ENCODE measurements around the gene SPRYD7. TPM values are rescaled to one million over a fixed set of nuclear protein-coding genes. Genes with fewer than 3 reads are reported as not detected.
A peak's percentile ranks its signal among the peaks of the same experiment; 100 is the strongest.
"Not testable (repeated sequence)": the region's sequence is repeated elsewhere in the genome, so short reads cannot be mapped to it uniquely, and the experiment has no call there.

Gene SPRYD7, protein sequence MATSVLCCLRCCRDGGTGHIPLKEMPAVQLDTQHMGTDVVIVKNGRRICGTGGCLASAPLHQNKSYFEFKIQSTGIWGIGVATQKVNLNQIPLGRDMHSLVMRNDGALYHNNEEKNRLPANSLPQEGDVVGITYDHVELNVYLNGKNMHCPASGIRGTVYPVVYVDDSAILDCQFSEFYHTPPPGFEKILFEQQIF
- polyA plus RNA-seq (ENCODE audit: insufficient read length in 10 of 10): 10 to 100 TPM in 9 of 10 donors, 1 to 10 TPM in 1; 9.9 to 15.8 (median 12.3) TPM
- long read RNA-seq, donor 1, transcript SPRYD7-201 (5 exons, 3,053 nt): major isoform, 9 of 10 reads
- long read RNA-seq, donor 1, partial matches to known transcripts: 0 of 10 reads
- long read RNA-seq, donor 1, other reads (novel, unspliced or antisense): 0 of 10 reads
- long read RNA-seq, donor 2, partial matches to known transcripts: 0 of 4 reads
- long read RNA-seq, donor 2, other reads (novel, unspliced or antisense): 0 of 4 reads
- long read RNA-seq, donor 3: 0 reads
- long read RNA-seq, donor 4, partial matches to known transcripts: 0 of 6 reads
- long read RNA-seq, donor 4, other reads (novel, unspliced or antisense): 0 of 6 reads
- long read RNA-seq, donor 5, transcript SPRYD7-201 (5 exons, 3,053 nt): major isoform, 5 of 6 reads
- long read RNA-seq, donor 5, partial matches to known transcripts: 0 of 6 reads
- long read RNA-seq, donor 5, other reads (novel, unspliced or antisense): 0 of 6 reads
- long read RNA-seq, donor 6, transcript SPRYD7-201 (5 exons, 3,053 nt): major isoform, 13 of 13 reads
- long read RNA-seq, donor 6, partial matches to known transcripts: 0 of 13 reads
- long read RNA-seq, donor 6, other reads (novel, unspliced or antisense): 0 of 13 reads
- long read RNA-seq, donor 7, transcript SPRYD7-201 (5 exons, 3,053 nt): major isoform, 5 of 5 reads
- long read RNA-seq, donor 7, partial matches to known transcripts: 0 of 5 reads
- long read RNA-seq, donor 7, other reads (novel, unspliced or antisense): 0 of 5 reads
- long read RNA-seq, donor 8, partial matches to known transcripts: 0 of 4 reads
- long read RNA-seq, donor 8, other reads (novel, unspliced or antisense): 0 of 4 reads
- long read RNA-seq, donor 9, partial matches to known transcripts: 0 of 2 reads
- long read RNA-seq, donor 9, other reads (novel, unspliced or antisense): 0 of 2 reads

DNA sequence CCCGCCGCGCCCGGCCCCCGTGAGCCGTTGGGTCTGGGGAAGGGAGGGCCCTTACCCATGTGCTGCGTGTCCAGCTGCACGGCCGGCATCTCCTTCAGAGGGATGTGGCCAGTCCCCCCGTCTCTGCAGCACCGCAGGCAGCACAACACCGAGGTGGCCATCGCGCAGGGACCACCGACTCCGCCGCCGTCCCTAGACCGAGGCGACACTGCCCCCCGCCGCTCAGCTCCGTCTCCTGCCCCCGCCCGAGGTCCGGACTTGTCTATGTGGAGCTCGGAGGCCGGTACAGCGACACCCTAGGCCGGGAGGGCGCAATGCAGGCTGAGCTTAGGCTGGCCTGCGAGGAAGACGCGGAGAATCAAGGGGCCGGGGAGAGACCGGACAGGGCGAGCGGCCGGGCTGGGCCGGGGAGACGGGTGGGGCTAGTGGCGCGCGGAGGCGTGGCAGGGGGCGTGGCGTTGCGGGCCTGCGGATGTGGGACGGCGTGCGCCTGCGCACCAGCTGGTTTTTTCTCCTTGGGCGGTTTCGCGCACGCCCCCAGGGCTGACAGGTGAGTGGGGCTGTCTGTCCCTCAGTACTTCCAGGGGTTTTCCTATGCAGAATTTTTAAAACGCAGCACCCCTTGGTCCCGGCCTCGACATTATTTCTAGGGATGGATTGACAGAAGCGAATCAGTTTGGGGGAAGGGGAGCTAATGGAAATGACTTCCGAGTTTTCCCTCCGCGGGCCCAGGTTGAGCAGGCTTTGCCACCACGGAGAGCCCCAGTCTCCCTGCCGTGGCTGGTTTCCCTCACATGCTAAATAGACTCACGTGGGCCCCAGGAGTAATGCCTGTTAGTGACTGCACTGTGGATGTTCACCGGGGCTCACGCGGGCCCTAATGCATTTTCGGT, at the start of gene SPRYD7:
Gene SPRYD7 (minus strand): TSS at position 266 of the 893 bp plus-strand sequence. CDS start 105 bp downstream, at position 161.
- DNase-seq: peak; percentile 97 to 100 (median 99)

DNA sequence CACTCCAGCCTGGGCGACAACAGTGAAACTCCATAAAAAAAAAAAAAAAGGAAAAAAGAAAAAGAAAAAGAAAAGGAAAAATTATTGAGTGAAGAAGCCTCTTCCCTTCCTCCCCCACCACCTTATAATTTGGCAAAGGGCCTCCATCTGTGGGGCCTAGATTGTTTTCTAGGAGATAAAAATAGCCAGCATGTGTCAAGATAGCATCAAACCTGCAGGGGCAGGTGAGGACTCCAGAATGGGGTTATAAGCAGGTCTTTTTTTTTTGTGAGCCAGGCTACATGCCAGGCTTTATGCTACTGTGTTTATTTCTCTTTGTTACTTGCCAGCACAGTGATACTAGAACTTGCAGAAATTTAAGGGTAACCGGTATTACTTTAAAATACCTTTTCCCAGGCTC, 49.0 kb upstream of the SPRYD7 start:
- no peak for DNase-seq

DNA sequence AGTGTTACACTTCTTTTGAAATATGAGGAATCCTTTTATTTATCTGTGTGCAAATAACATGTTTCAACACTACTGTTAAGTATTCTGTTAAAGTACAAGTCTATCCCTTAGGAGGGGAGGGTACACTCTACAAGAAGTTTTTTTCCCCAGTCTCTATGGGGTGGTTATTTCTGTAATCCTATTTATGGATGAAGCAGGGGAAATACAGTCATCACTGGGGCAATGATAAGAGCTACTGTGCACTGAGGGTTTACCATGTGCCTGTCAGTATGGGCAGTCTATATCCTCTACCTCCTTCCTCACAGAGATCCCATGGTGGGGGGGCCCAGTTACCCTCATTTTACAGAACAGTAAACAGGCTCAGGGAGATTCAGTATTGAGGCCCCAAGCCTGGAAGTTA, 44.1 kb upstream of the SPRYD7 start:
- no peak for DNase-seq

DNA sequence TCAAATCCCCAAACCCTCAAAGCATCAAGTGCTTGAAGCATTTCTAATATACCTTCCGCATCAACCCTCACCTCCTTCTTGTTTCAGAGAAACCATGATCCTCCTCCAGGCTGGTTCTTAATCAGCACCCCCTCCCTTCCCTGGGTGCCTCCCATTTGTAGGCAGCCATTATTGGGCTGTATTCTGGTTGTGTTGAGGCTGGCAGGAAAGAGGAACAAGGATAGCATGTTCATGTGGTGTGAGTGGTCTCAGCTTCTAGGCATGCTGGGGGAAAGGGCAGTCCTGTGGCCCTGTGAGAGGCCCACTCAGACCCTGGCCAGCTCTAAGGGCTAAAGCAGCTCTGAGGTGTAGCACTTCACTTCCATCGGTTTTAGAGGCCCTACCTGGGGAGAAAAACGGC, 41.9 kb upstream of the SPRYD7 start:
- DNase-seq: no peak

DNA sequence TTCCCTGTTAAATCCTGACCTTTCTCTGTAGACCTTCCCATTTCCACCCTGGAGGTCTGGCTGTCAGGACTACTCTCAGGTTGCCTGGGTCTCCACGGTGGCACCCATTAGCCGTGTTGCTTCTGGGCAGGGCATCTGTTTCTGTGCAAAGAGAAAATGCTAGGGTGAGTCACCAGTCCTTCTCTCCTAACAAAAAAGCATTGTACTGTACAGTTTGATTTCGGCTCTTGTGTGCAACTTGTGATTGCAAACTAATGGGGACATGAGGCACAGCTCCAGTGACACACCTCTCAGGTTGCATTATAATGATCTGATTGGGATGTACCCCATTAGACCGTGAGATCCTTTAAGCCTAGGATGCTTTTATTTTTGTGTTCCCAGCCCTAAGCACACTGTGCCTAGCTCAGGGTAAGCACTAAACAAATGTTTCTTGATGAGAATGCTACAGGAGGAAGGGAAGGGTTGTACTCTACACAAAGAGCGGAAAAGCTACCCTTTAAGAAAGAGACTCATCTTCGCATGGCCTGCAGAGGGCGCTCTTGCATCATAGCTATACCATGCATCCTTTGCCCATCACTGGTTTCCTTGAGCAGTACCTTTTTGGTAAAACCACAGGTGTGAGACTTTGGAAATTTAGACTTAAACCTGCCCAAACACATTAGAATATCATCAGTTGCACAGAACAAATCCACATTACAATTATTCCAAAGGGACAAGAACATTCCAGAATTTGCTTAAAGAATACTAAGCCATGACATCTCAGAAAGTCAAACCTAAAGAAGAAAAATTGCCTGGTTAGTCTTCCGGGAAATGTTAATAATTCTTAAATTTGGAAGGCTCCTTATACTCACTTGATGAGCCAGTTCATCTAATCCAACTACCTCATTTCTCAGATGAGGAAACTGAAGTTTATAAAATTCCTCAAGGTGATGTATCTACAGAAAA, 40.4 kb upstream of the SPRYD7 start:
- DNase-seq: peak; percentile 43 to 73 (median 67)

DNA sequence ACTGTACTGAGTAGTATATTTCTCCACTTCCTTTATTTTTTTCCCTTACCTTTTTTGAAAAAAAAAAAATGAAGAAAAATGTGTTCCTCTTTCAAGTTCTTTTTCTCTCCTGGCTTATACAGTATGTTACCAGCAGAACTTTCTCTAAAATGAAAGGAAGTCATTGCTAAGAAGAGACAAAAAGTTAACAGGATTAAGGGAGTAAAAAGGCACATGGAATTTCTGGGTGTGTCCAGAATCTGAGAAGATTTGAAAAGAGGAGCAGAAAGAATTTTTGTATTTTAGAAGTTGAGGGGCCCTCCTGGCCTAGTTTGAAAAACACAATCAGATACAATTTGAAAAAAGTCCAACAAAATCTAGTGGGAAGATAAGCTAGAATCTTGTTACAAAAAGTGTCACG, 39.7 kb upstream of the SPRYD7 start:
- no peak for DNase-seq

DNA sequence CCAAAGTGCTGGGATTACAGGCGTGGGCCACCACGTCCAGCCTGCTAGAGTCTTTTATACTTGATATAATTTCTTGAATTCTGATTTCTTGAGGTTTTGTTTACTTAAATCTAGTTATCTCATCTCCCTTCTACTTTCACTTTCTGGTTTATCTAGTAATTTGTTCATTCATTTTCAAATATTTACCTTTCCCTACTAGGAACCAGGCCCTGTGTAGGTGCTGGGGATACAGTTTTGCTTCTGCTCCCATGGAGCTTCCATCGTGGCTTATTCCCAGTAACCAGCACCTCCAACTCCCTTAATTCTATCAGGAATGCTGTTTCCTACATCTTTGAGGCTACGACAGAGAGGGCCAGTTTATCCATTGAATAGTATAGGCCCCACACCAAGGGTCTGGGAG, 36.6 kb upstream of the SPRYD7 start:
- DNase-seq: no peak

DNA sequence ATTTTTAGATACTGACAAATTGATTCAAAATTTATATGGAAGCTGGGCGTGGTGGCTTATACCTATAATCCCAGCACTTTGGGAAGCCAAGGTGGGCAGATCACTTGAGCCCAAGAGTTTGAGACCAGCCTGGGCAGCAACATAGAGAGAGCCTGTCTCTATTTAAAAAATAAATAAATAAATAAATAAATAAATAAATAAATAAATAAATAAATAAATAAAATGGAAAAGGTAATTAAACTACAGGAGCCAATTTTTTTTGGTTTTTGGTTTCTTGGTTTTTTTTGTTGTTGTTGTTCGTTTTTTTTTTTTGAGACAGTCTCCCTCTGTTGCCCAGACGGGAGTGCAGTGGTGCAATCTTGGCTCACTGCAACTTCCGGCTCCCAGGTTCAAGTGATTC, 31.3 kb upstream of the SPRYD7 start:
- DNase-seq: no peak

DNA sequence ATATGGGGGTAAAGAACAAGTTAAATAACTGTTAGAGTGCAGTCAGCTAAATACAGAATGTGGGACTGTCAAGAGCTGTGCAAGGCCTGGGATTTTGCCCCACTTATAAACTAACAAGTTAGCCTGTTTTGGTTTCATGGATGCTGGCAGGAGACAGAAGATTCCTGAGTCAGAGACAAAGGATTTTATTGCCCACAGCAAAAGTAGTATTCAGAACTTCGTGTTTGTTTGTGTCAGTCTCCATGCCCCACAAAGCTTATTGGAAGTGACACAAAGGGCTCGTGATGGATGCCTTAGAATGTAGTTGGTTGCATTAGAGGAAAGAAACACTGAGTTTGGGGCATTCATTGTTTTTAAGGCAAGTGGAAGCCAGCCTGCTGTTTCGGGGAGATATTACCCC, 22.2 kb upstream of the SPRYD7 start:
- DNase-seq: no peak

DNA sequence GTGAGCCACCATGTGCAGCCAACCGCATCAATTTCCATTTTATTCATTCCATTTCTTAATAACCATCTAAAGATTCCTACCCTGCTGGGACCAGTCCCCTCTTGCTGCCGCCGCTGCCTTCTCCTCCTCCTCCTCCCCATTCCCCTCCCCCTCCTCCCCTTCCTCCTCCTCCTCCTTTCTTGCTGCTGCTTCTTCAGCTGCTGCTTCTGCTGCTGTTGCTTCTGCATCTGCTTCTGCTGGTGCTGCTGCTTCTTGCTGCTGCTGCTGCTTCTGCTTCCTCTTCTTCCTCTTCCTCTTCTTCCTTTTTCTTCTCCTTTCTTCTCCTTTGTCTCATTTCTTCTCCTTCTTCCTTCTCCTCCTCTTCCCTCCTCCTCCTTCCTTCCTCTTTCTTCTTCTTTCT, 20.0 kb upstream of the SPRYD7 start:
- DNase-seq: no peak

DNA sequence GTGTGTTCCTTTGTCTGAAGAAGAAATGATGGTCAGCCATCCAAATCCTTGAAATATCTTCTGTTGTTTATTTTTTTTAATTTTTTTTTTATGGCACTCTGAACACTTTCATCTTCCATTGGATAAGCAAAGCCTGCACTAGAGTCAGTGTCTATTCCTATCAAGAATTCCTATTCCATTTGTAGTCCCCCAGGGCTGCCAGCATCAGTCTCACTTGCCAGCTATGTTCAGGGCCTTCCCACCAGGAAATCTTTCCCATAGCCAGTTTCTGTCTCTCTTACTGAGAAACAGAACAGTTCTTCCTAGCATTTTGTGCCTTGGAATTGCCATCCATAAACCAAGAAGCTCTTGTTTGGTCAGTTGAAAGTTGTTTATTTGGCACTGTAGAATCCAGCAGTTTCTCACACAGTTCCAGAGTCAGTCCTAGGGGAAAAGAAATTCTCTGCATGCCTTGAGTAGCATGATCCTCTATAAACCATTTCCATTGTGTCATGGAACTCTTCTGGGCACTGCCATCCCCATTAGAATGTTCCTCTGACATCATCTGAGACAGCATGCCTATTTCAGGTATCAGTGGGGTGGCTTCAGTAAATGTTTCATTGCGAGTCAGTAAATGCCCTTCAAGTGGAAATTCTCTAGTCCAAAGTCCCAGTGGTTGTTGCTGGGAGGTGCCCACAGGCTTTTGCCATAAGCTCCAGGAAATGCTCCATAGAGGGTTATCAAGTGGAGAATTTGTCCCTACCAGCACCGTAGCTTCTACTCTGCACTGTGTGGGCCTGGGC, 18.7 kb upstream of the SPRYD7 start:
- no peak for DNase-seq

DNA sequence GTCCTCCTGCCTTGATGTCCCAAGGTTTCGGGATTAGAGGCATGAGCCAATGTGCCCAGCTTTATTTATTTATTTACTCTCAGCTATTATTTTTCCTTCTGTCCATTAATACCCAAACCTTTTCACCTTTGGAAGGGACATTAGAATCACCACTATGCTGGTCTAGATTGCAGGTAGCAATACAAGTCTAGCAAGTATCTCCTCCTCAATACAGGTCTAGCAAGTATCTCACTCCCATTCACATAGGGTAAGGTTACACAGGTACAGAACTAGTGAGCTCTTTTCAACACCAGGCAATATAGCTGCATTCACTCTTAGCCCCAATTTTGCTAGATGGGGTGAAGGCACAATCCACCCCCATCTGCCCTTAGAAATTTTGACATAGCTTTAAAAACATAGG, 17.4 kb upstream of the SPRYD7 start:
- no peak for DNase-seq

DNA sequence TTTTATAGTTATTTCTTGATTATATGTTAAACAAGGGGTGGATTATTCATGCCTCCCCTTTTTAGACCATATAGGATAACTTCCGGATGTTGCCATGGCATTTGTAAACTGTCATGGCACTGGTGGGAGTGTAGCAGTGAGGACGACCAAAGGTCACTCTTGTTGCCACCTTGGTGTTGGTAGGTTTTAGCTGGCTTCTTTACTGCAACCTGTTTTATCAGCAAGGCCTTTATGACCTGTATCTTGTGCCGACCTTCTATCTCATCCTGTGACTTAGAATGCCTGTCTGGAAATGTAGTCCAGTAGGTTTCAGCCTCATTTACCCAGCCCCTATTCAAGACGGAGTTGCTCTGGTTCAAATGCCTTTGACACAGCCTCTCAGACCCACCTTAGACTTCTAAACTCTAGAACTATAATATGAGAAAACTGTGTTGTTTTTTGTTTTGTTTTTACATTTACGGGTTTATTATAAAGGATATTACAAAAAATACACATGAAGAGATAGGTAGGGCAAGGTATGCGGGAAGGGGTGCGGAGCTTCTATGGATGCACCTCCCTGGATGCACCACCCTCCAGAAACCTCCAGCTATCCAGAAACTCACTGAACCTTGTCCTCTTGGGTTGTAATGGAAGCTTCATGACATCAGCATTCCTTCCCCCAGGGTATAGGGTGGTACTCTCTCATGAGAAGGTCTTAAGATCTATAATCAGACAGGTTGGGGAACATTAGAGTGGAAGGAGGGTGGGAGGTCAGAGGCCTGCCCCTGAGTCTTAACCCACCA, 15.8 kb upstream of the SPRYD7 start:
- DNase-seq: no peak

DNA sequence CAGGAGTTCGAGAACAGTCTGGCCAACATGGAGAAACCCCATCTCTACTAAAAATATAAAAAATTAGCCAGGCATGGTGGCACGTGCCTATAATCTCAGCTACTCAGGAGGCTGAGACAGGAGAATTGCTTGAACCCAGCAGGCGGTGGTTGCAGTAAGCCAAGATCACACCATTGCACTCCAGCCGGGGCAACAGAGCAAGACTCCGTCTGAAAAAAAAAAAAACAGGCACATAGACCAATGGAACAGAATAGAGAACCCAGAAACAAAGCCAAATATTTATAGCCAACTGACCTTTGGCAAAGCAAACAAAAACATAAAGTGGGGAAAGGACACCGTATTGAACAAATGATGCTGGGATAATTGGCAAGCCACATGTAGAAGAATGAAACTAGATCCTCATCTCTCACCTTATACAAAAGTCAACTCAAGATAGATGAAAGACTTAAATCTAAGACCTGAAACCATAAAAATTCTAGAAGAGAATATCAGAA, 12.7 kb upstream of the SPRYD7 start:
- DNase-seq: not testable (repeated sequence)

DNA sequence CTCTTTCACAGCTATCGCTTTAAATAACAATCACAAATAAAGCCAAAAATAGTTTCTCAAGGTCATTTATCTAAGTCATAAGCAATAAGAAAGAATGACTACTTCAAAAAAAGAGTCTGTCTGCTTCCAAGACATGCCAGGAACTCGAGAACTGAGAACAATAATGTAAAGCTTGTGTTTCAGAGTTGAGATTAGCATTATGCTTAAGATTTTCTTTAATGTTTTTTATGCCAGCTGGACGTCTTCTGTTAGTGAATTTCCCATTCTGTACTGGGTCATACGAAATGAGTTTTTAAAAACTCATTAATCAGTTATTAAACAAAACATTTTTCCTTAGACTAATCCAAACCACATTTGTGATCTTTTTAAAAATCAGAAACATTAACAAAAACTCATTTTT, 3.2 kb upstream of the SPRYD7 start:
- peak in 1 of 3 donors; percentile 1 for DNase-seq

DNA sequence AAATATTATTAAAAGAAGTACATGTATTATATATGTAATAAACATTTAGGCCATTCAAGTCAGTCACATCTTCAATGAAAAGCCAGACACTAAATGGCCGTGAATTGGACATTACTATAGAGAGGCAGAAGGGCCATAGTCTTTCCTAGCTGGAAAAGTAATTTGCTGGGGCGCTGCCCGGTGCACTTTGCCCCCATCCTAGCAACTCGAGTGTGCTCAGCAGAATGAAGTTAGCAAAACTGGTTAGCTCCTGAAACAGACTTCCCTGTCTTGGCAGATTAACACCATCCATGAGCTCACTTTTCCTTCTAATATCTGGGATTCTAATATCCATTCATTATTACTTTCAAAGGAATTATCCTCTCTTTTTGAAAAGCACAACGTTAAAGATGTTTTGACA, 2.8 kb upstream of the SPRYD7 start:
- DNase-seq: peak in 1 of 3 donors; percentile 7

DNA sequence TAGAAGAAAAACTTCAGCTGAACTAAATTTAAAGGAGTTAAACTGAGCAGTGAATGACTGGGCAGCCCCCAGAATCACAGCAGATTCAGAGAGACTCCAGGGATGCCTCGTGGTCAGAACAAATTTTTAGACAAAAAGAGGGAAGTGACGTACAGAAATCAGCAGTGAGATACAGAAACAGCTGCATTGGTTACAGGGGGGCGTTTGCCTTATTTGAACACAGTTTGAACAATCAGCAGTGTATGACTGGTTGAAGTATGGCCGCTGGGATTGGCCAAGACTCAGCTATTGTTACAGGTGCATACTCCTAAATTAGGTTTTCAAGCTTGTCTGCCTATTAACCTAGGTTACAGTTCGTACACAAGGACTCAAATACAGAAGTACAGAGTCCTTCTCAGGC, 2.2 kb upstream of the SPRYD7 start:
- peak in 2 of 3 donors; percentile 1 to 14 for DNase-seq

DNA sequence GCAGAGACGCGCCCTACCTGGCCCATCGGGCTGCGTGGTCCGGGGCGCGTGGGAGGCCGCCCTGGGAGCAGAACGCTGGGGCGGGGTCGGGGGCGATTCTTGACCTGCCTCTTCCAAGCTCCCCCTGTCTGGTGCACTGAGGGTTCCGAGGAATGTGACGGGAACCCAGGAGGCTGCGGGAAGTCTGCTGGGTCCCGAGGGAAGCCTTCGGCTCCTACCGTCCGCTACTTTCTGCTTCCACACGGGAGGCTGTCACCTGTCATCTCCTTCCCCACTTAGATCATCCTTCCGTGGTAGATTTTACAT, 781 bp upstream of the SPRYD7 start:
- DNase-seq: no peak
